Brain microvascular endothelial cell (primary cell): Measurements from ENCODE around the gene PKHD1.

Experiments
- DNase-seq: peaks from one replicate; pipeline ENCODE4 v3.0.0-alpha.2; 2020
- H3K27ac ChIP-seq: fragments of 250-450 bp; sonication (Bioruptor Pico); 2 replicates; pipeline ENCODE4 v1.5.1; 2020; ENCODE audit warnings: mild to moderate bottlenecking, moderate library complexity
- H3K27me3 ChIP-seq: fragments of 250-450 bp; sonication (Bioruptor Pico); replicated peaks from 2 replicates; pipeline ENCODE4 v1.5.1; 2020; ENCODE audit warnings: mild to moderate bottlenecking
- H3K36me3 ChIP-seq: fragments of 250-450 bp; sonication (Bioruptor Pico); replicated peaks from 2 replicates; pipeline ENCODE4 v1.5.1; 2020; ENCODE audit warnings: mild to moderate bottlenecking
- H3K4me3 ChIP-seq: 2 replicates; pipeline ENCODE4 v1.5.1; 2011; ENCODE audit warnings: low read depth, mild to moderate bottlenecking, control low read depth, low read length, moderate library complexity
- CTCF ChIP-seq: IDR thresholded peaks from 2 replicates; pipeline ENCODE4 v1.5.1; 2011; ENCODE audit warnings: low read depth, mild to moderate bottlenecking, moderate library complexity, low read length, control low read depth, inconsistent platforms; ENCODE audit errors: missing control alignments
- in situ Hi-C: cut with HindIII; loops from 2 replicates; pipeline ENCODE4 v1.10.0; 2017; ENCODE audit warnings: low sequenced_read_pairs, low pct_ligation_motif_present

Gene PKHD1

GRCh38 chr6:51842061-51842803, 245.2 kb downstream of the PKHD1 start:
- in situ Hi-C loops, result no loop called here
- no peak overlapping the region for H3K4me3 ChIP-seq
- H3K36me3 ChIP-seq, result no peaks in the 10 kb centered on the region
- H3K27ac ChIP-seq, result no peak overlapping the region
- H3K27me3 ChIP-seq, result no peaks in the 10 kb centered on the region
- no peak for DNase-seq
- TF ChIP-seq CTCF, result no peak

GRCh38 chr6:51841626-51842025, 245.8 kb downstream of the PKHD1 start:
- no peak overlapping the region for H3K4me3 ChIP-seq
- H3K27ac ChIP-seq, result no peak overlapping the region
- no peaks in the 10 kb centered on the region for H3K36me3 ChIP-seq
- no peaks in the 10 kb centered on the region for H3K27me3 ChIP-seq
- no peak for TF ChIP-seq CTCF
- no peak for DNase-seq
- in situ Hi-C loops, result no loop called here

GRCh38 chr6:51839726-51840374, 247.6 kb downstream of the PKHD1 start:
- in situ Hi-C loops, result no loop called here
- DNase-seq, result no peak
- H3K4me3 ChIP-seq, result no peak overlapping the region
- H3K36me3 ChIP-seq, result no peaks in the 10 kb centered on the region
- H3K27me3 ChIP-seq, result no peaks in the 10 kb centered on the region
- H3K27ac ChIP-seq, result no peak overlapping the region
- no peak for TF ChIP-seq CTCF

GRCh38 chr6:51830666-51831065, 256.7 kb downstream of the PKHD1 start:
- no peak for DNase-seq
- Histone ChIP-seq H3K27ac (no peak overlapping the region), H3K4me3 (no peak overlapping the region), H3K36me3 (no peaks in the 10 kb centered on the region), H3K27me3 (no peaks in the 10 kb centered on the region)
- no peak for TF ChIP-seq CTCF
- in situ Hi-C loops, result no loop called here

GRCh38 chr6:51827580-51827979, 259.8 kb downstream of the PKHD1 start:
- Histone ChIP-seq H3K27ac (no peak overlapping the region), H3K27me3 (no peaks in the 10 kb centered on the region), H3K4me3 (no peak overlapping the region), H3K36me3 (no peaks in the 10 kb centered on the region)
- TF ChIP-seq CTCF, result no peak
- DNase-seq, result no peak
- in situ Hi-C loops, result no loop called here
